ENCODE data around the gene USH1C. TPM values are rescaled to one million over a fixed set of nuclear protein-coding genes. Genes with fewer than 3 reads are reported as not detected.

The USH1C gene
- total and polyA plus RNA-seq, 2 of the 4 experiments (the other 2 are of a cell fraction) = not detected

DNA sequence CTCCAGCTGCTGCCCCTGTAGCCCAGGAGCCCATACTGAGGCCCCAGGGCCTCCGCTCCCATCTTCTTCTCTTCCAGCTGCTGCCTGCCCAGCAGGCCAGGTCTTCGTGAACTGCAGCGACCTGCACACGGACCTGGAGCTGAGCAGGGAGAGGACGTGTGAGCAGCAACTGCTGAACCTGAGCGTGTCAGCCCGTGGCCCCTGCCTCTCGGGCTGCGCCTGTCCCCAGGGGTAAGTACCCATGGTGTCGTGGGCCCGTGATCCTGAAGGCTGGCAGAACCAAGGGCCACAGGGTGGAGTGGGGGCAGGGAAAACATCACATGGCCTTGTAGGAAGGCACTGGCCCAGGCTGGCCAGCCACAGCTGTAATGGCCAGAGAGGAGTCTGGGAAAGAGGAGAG, 34.1 kb upstream of the USH1C start:
- no peak overlapping the region for H3K9ac ChIP-seq (ENCODE audit: low read depth, low read length)
- H2AK5ac ChIP-seq (ENCODE audit: low read depth, low read length) = no peak overlapping the region
- no peak for TF ChIP-seq MXI1 (IDR thresholded peaks at IDR 0.05; ENCODE audit: borderline replicate concordance, low read depth, low read length)
- no peak for TF ChIP-seq CTCF (conservative IDR thresholded peaks at IDR 0.05; ENCODE audit: low read depth, low read length)
- no peak for TF ChIP-seq CHD1 (IDR thresholded peaks at IDR 0.05; ENCODE audit: low read depth, low read length)
- TF ChIP-seq RAD21 (IDR thresholded peaks at IDR 0.05; ENCODE audit: low read length) = no peak
- no peak for TF ChIP-seq ELK1 (IDR thresholded peaks at IDR 0.05; ENCODE audit: borderline replicate concordance, low read depth, low read length)
- TF ChIP-seq MAZ (IDR thresholded peaks at IDR 0.05; ENCODE audit: borderline replicate concordance, low read depth, low read length) = no peak
- TF ChIP-seq CEBPB (IDR thresholded peaks at IDR 0.05; ENCODE audit: low read depth, low read length) = no peak
- dilution Hi-C loops (cut with HindIII; ENCODE audit: low sequenced_read_pairs, unreplicated experiment) = no loop called here
- no peaks in the 10 kb centered on the region for H3K36me3 ChIP-seq (ENCODE audit: control insufficient read depth, insufficient read depth, low read length)
- DNase-seq (no peak), ATAC-seq (ENCODE audit: low read depth) (no peak)
- H3K9me1 ChIP-seq (ENCODE audit: insufficient read depth, low read length) = no peaks in the 10 kb centered on the region
- no peaks in the 10 kb centered on the region for H3K9me3 ChIP-seq (ENCODE audit: control insufficient read depth, insufficient read depth, low read length)
- POLR2A ChIA-PET (ENCODE audit: unreplicated experiment) = no interaction called here
- in situ Hi-C loops (cut with MboI; ENCODE audit: low sequenced_read_pairs) = no loop called here
- H2BK20ac ChIP-seq (ENCODE audit: low read depth, low read length) = no peak overlapping the region
- no peak overlapping the region for H3K56ac ChIP-seq (ENCODE audit: extremely low read depth, insufficient read depth, low read length)
- H2BK5ac ChIP-seq (ENCODE audit: low read depth, low read length, poor library complexity, severe bottlenecking) = no peak overlapping the region
- H4K5ac ChIP-seq (ENCODE audit: low read depth, low read length) = no peak overlapping the region
- no peak overlapping the region for H2BK120ac ChIP-seq (ENCODE audit: low read depth, low read length)
- no peak overlapping the region for H3K4ac ChIP-seq (ENCODE audit: low read depth, low read length)
- no TSS peak for BruUV-seq (replicated peaks)
- H3K23ac ChIP-seq (ENCODE audit: low read depth, low read length) = no peak overlapping the region
- no peak overlapping the region for H3K4me3 ChIP-seq (ENCODE audit: insufficient read depth, low read depth, low read length)
- no peak overlapping the region for H3K27ac ChIP-seq (ENCODE audit: insufficient read depth, low read length)
- H2AFZ ChIP-seq (replicated peaks; ENCODE audit: low read length, poor library complexity) = peak overlapping the region; percentile 11
- no peak overlapping the region for H3K18ac ChIP-seq (ENCODE audit: low read depth, low read length)
- no peak overlapping the region for H2AK9ac ChIP-seq (replicated peaks; ENCODE audit: low read depth, low read length, poor library complexity)
- 0 out of 2 replicates have a peak, but pooled peaks cover 1% of the 10 kb centered on the region for H3K27me3 ChIP-seq (ENCODE audit: control insufficient read depth, insufficient read depth, low read length)
- H4K91ac ChIP-seq (ENCODE audit: insufficient read depth, low read depth, low read length) = no peak overlapping the region
- WGBS, 2 experiments (ENCODE audit: extremely low coverage in 2 of 2, insufficient read length in 1 of 2) = no CpG with 5 or more reads among the region's 11 CpGs
- no peak overlapping the region for H3K4me2 ChIP-seq (ENCODE audit: low read depth, low read length)
- H3K4me1 ChIP-seq (ENCODE audit: control insufficient read depth, insufficient read depth, low read length) = no peaks in the 10 kb centered on the region
- intact Hi-C loops (cut with micrococcal nuclease) = no loop called here
- H2BK15ac ChIP-seq (ENCODE audit: low read depth, low read length) = no peak overlapping the region
- CTCF ChIA-PET = no interaction called here
- H3K79me1 ChIP-seq (ENCODE audit: low read depth in 1 of 2, low read length in 2 of 2) = no peaks in the 10 kb centered on the region
- H4K20me1 ChIP-seq (ENCODE audit: insufficient read depth, low read length) = no peaks in the 10 kb centered on the region
- H4K8ac ChIP-seq (ENCODE audit: low read depth in 2 of 2, low read length in 2 of 2) = no peak overlapping the region
- H3K14ac ChIP-seq (replicated peaks; ENCODE audit: low read depth, low read length) = no peak overlapping the region

Measured in IMR-90 (cell line).